Endothelial cell of umbilical vein (primary cell): ENCODE results near the gene CROCC2. TPM values are rescaled to one million over a fixed set of nuclear protein-coding genes. Genes with fewer than 3 reads are reported as not detected.

Experiments used
- BruUV-seq: library from RNA; stranded (reverse); fragments of 400-500 nt; replicated peaks from 2 replicates; lab custom pipeline; 2021; lab: Mats Ljungman, UMichigan
- CTCF ChIA-PET: fragments of 300-600, 350-600 bp; sonication (Branson Sonifier 250); formaldehyde crosslinking; loops from one replicate; lab custom pipeline; 2021; ENCODE audit warnings: antibody characterized with exemption, inconsistent platforms; lab: Charles Lee
- POLR2A ChIA-PET: fragments of 300-600, 350-600 bp; sonication (Branson Sonifier 250); formaldehyde crosslinking; loops from one replicate; lab custom pipeline; 2021; ENCODE audit warnings: antibody characterized with exemption, inconsistent platforms; lab: Charles Lee
- DNase-seq: peaks from one replicate; pipeline ENCODE4 v3.0.0-alpha.2; 2011; ENCODE audit warnings: low read depth, low spot score
- FAIRE-seq: peaks from 2 replicates; lab custom pipeline; 2011; peaks lifted over from hg19 to GRCh38; lab: Jason Lieb, UNC
- H2AFZ ChIP-seq: 2 replicates; pipeline ENCODE4 v1.6.0; 2012; ENCODE audit warnings: low read depth, low read length, control low read depth, inconsistent platforms
- H3K27ac ChIP-seq: 2 replicates; pipeline ENCODE4 v1.5.1; 2011; ENCODE audit warnings: low read depth, mild to moderate bottlenecking, control low read depth, low read length, moderate library complexity; ENCODE audit not compliant: insufficient read depth
- H3K27me3 ChIP-seq, 2 experiments: 2 replicates each; pipeline versions ENCODE4 v1.6.0 to v1.6.1; 2011; ENCODE audit warnings: low read length in 2 of 2, mixed read lengths in 1 of 2; ENCODE audit not compliant: control insufficient read depth in 2 of 2, insufficient read depth in 2 of 2
- H3K36me3 ChIP-seq, 2 experiments: 2 replicates in 1 of 2; 3 replicates in 1 of 2; pipeline ENCODE4 v1.5.1; 2011; ENCODE audit warnings: low read length in 2 of 2, mild to moderate bottlenecking in 1 of 2, moderate library complexity in 1 of 2; ENCODE audit not compliant: control insufficient read depth in 2 of 2, insufficient read depth in 2 of 2; ENCODE audit errors: extremely low read depth in 1 of 2
- H3K4me1 ChIP-seq: 3 replicates; pipeline ENCODE4 v1.5.1; 2011; ENCODE audit warnings: mild to moderate bottlenecking, low read length; ENCODE audit not compliant: control insufficient read depth, insufficient read depth; ENCODE audit errors: extremely low read depth
- H3K4me2 ChIP-seq: 2 replicates; pipeline ENCODE4 v1.6.1; 2011; ENCODE audit warnings: low read length, control low read depth, mixed read lengths; ENCODE audit not compliant: insufficient read depth
- H3K4me3 ChIP-seq, 3 experiments: fragments of 200-600 bp in 1 of 3; sonication (generic), shearing (Covaris generic) in 1 of 3; replicated peaks in 1 of 3; 2 replicates each; pipeline ENCODE4 v1.5.1; 2011 to 2016; ENCODE audit warnings: control low read depth in 3 of 3, low read length in 3 of 3, mild to moderate bottlenecking in 2 of 3, inconsistent platforms in 1 of 3, low read depth in 1 of 3, moderate library complexity in 1 of 3; ENCODE audit not compliant: insufficient read depth in 1 of 3
- H3K79me2 ChIP-seq: 2 replicates; pipeline ENCODE4 v1.6.0; 2012; ENCODE audit warnings: low read length, inconsistent platforms; ENCODE audit not compliant: control insufficient read depth, insufficient read depth
- H3K9ac ChIP-seq: replicated peaks from 2 replicates; pipeline ENCODE3; 2011; ENCODE audit warnings: low read length, control low read depth; ENCODE audit not compliant: insufficient read depth; ENCODE audit errors: extremely low read depth
- H3K9me1 ChIP-seq: replicated peaks from 3 replicates; pipeline ENCODE4 v1.6.0; 2011; ENCODE audit warnings: mild to moderate bottlenecking, low read length; ENCODE audit not compliant: control insufficient read depth, insufficient read depth; ENCODE audit errors: extremely low read depth
- H3K9me3 ChIP-seq: replicated peaks from 2 replicates; pipeline ENCODE4 v1.5.1; 2012; ENCODE audit warnings: low read length, inconsistent platforms; ENCODE audit not compliant: control insufficient read depth, insufficient read depth
- H4K20me1 ChIP-seq: replicated peaks from 2 replicates; pipeline ENCODE3; 2011; ENCODE audit warnings: mild to moderate bottlenecking, low read length; ENCODE audit not compliant: control insufficient read depth, insufficient read depth; ENCODE audit errors: extremely low read depth
- CTCF ChIP-seq, 2 donors: IDR thresholded peaks; 1 replicate in 1 of 2; 2 replicates in 1 of 2; pipeline ENCODE4 v1.5.1; 2011; ENCODE audit warnings: low read length in 2 of 2, mild to moderate bottlenecking in 2 of 2, moderate library complexity in 2 of 2, control low read depth in 1 of 2, inconsistent platforms in 1 of 2, low read depth in 1 of 2; ENCODE audit not compliant: insufficient read depth in 1 of 2; ENCODE audit errors: extremely low read depth in 1 of 2
- EZH2 ChIP-seq: IDR thresholded peaks from 2 replicates; pipeline ENCODE4 v1.6.1; 2012; ENCODE audit warnings: borderline replicate concordance, low read depth, mild to moderate bottlenecking, moderate library complexity, low read length, inconsistent platforms; ENCODE audit not compliant: severe bottlenecking
- FOS ChIP-seq: IDR thresholded peaks from 2 replicates; pipeline ENCODE4 v1.6.1; 2011; ENCODE audit warnings: mild to moderate bottlenecking, low read length, moderate library complexity, borderline replicate concordance; ENCODE audit not compliant: insufficient read depth
- GATA2 ChIP-seq: IDR thresholded peaks from 2 replicates; pipeline ENCODE4 v1.7.0; 2011; ENCODE audit warnings: low read depth, mild to moderate bottlenecking, moderate library complexity, mixed read lengths, low read length; ENCODE audit not compliant: insufficient read length, insufficient read depth
- JUN ChIP-seq: IDR thresholded peaks from 2 replicates; pipeline ENCODE4 v1.6.1; 2011; ENCODE audit warnings: borderline replicate concordance, low read depth; ENCODE audit not compliant: insufficient read length, insufficient read depth
- MAX ChIP-seq: IDR thresholded peaks from 2 replicates; pipeline ENCODE4 v1.6.1; 2011; ENCODE audit not compliant: insufficient read depth, insufficient read length
- MYC ChIP-seq: IDR thresholded peaks from one replicate; pipeline ENCODE4 v1.6.1; 2011; ENCODE audit warnings: mild to moderate bottlenecking, low read depth, low read length
- POLR2A ChIP-seq: IDR thresholded peaks from 2 replicates; pipeline ENCODE4 v1.6.1; 2012; ENCODE audit warnings: low read depth, mild to moderate bottlenecking, control low read depth, low read length
- POLR2AphosphoS5 ChIP-seq: IDR thresholded peaks from 2 replicates; pipeline ENCODE4 v1.6.1; 2012; ENCODE audit warnings: low read depth, mild to moderate bottlenecking, control low read depth, low read length, moderate library complexity; ENCODE audit not compliant: insufficient read depth
- dilution Hi-C: fragments of 300-500 bp; cut with MboI; formaldehyde crosslinking; loops from one replicate; pipeline ENCODE4 v1.15.0; 2019; ENCODE audit warnings: low sequenced_read_pairs; ENCODE audit not compliant: extremely low pct_ligation_motif_present
- intact Hi-C: fragments of 100-400 bp; cut with micrococcal nuclease; formaldehyde crosslinking; loops from one replicate; pipeline ENCODE4 v1.10.0; 2022
- polyA plus RNA-seq, 4 experiments: library from polyadenylated mRNA; depleted of rRNA in 3 of 4; stranded (reverse) in 3 of 4; unstranded in 1 of 4; fragments of >200 nt; gene quantifications; 2 replicates each; pipeline versions ENCODE4 v1.2.1 to v1.2.3, GENCODE V29; 2011 to 2012; ENCODE audit warnings: missing spikeins in 1 of 4
- total RNA-seq: library from RNA; stranded (reverse); gene quantifications from 2 replicates; pipeline ENCODE4 v1.2.3, GENCODE V29; 2021

The CROCC2 gene
- total and polyA plus RNA-seq, 2 donors (not counting 3 experiments of a cell fraction or from before 2014, with no cell fraction given), result not detected

- no peak for FAIRE-seq
Observed at GRCh38 chr2:240963065-240963867, 57.1 kb downstream of the CROCC2 start.

More at GRCh38 chr2:240963065-240963867, 57.1 kb downstream of the CROCC2 start:
- Histone ChIP-seq H4K20me1 (no peaks in the 10 kb centered on the region), H3K36me3 (no peaks in the 10 kb centered on the region), H3K4me1 (no peaks in the 10 kb centered on the region), H3K9me3 (no peaks in the 10 kb centered on the region), H3K79me2 (no peaks in the 10 kb centered on the region), H3K27ac (no peak overlapping the region), H3K4me2 (no peak overlapping the region), H3K9ac (no peak overlapping the region), H3K27me3 (no peaks in the 10 kb centered on the region), H3K9me1 (no peaks in the 10 kb centered on the region), H2AFZ (no peak overlapping the region), H3K4me3 (no peak overlapping the region)
- TF ChIP-seq FOS (no peak), POLR2A (no peak), POLR2AphosphoS5 (no peak), MYC (no peak), JUN (no peak), CTCF (IDR thresholded peaks at IDR 0.05; ENCODE audit: extremely low read depth in 1 of 2, insufficient read depth in 1 of 2, low read depth in 1 of 2, low read length in 2 of 2) (no peak), MAX (no peak), GATA2 (no peak), EZH2 (no peak)
- CTCF ChIA-PET, result no interaction called here
- no peak for DNase-seq
- BruUV-seq, result no TSS peak
- dilution Hi-C loops (no loop called here), intact Hi-C loops (no loop called here)
- POLR2A ChIA-PET, result no interaction called here
